Endothelial cell of umbilical vein (primary cell): ENCODE data around the gene PPP2R5B. TPM values are rescaled to one million over a fixed set of nuclear protein-coding genes. Genes with fewer than 3 reads are reported as not detected.

ENCODE experiments used
- BruUV-seq: library from RNA; stranded (reverse); fragments of 400-500 nt; replicated peaks from 2 replicates; lab custom pipeline; 2021; lab: Mats Ljungman, UMichigan
- CTCF ChIA-PET: fragments of 300-600, 350-600 bp; sonication (Branson Sonifier 250); formaldehyde crosslinking; loops from one replicate; lab custom pipeline; 2021; ENCODE audit warnings: antibody characterized with exemption, inconsistent platforms; lab: Charles Lee
- POLR2A ChIA-PET: fragments of 300-600, 350-600 bp; sonication (Branson Sonifier 250); formaldehyde crosslinking; loops from one replicate; lab custom pipeline; 2021; ENCODE audit warnings: antibody characterized with exemption, inconsistent platforms; lab: Charles Lee
- DNase-seq: peaks from one replicate; pipeline ENCODE4 v3.0.0-alpha.2; 2011; ENCODE audit warnings: low read depth, low spot score
- FAIRE-seq: peaks from 2 replicates; lab custom pipeline; 2011; peaks lifted over from hg19 to GRCh38; lab: Jason Lieb, UNC
- H2AFZ ChIP-seq: 2 replicates; pipeline ENCODE4 v1.6.0; 2012; ENCODE audit warnings: low read depth, low read length, control low read depth, inconsistent platforms
- H3K27ac ChIP-seq: 2 replicates; pipeline ENCODE4 v1.5.1; 2011; ENCODE audit warnings: low read depth, mild to moderate bottlenecking, control low read depth, low read length, moderate library complexity; ENCODE audit not compliant: insufficient read depth
- H3K27me3 ChIP-seq, 2 experiments: 2 replicates each; pipeline versions ENCODE4 v1.6.0 to v1.6.1; 2011; ENCODE audit warnings: low read length in 2 of 2, mixed read lengths in 1 of 2; ENCODE audit not compliant: control insufficient read depth in 2 of 2, insufficient read depth in 2 of 2
- H3K36me3 ChIP-seq, 2 experiments: 2 replicates in 1 of 2; 3 replicates in 1 of 2; pipeline ENCODE4 v1.5.1; 2011; ENCODE audit warnings: low read length in 2 of 2, mild to moderate bottlenecking in 1 of 2, moderate library complexity in 1 of 2; ENCODE audit not compliant: control insufficient read depth in 2 of 2, insufficient read depth in 2 of 2; ENCODE audit errors: extremely low read depth in 1 of 2
- H3K4me1 ChIP-seq: 3 replicates; pipeline ENCODE4 v1.5.1; 2011; ENCODE audit warnings: mild to moderate bottlenecking, low read length; ENCODE audit not compliant: control insufficient read depth, insufficient read depth; ENCODE audit errors: extremely low read depth
- H3K4me2 ChIP-seq: 2 replicates; pipeline ENCODE4 v1.6.1; 2011; ENCODE audit warnings: low read length, control low read depth, mixed read lengths; ENCODE audit not compliant: insufficient read depth
- H3K4me3 ChIP-seq, 3 experiments: fragments of 200-600 bp in 1 of 3; sonication (generic), shearing (Covaris generic) in 1 of 3; replicated peaks in 1 of 3; 2 replicates each; pipeline ENCODE4 v1.5.1; 2011 to 2016; ENCODE audit warnings: control low read depth in 3 of 3, low read length in 3 of 3, mild to moderate bottlenecking in 2 of 3, inconsistent platforms in 1 of 3, low read depth in 1 of 3, moderate library complexity in 1 of 3; ENCODE audit not compliant: insufficient read depth in 1 of 3
- H3K79me2 ChIP-seq: 2 replicates; pipeline ENCODE4 v1.6.0; 2012; ENCODE audit warnings: low read length, inconsistent platforms; ENCODE audit not compliant: control insufficient read depth, insufficient read depth
- H3K9ac ChIP-seq: replicated peaks from 2 replicates; pipeline ENCODE3; 2011; ENCODE audit warnings: low read length, control low read depth; ENCODE audit not compliant: insufficient read depth; ENCODE audit errors: extremely low read depth
- H3K9me1 ChIP-seq: replicated peaks from 3 replicates; pipeline ENCODE4 v1.6.0; 2011; ENCODE audit warnings: mild to moderate bottlenecking, low read length; ENCODE audit not compliant: control insufficient read depth, insufficient read depth; ENCODE audit errors: extremely low read depth
- H3K9me3 ChIP-seq: replicated peaks from 2 replicates; pipeline ENCODE4 v1.5.1; 2012; ENCODE audit warnings: low read length, inconsistent platforms; ENCODE audit not compliant: control insufficient read depth, insufficient read depth
- H4K20me1 ChIP-seq: replicated peaks from 2 replicates; pipeline ENCODE3; 2011; ENCODE audit warnings: mild to moderate bottlenecking, low read length; ENCODE audit not compliant: control insufficient read depth, insufficient read depth; ENCODE audit errors: extremely low read depth
- EZH2 ChIP-seq: IDR thresholded peaks from 2 replicates; pipeline ENCODE4 v1.6.1; 2012; ENCODE audit warnings: borderline replicate concordance, low read depth, mild to moderate bottlenecking, moderate library complexity, low read length, inconsistent platforms; ENCODE audit not compliant: severe bottlenecking
- FOS ChIP-seq: IDR thresholded peaks from 2 replicates; pipeline ENCODE4 v1.6.1; 2011; ENCODE audit warnings: mild to moderate bottlenecking, low read length, moderate library complexity, borderline replicate concordance; ENCODE audit not compliant: insufficient read depth
- GATA2 ChIP-seq: IDR thresholded peaks from 2 replicates; pipeline ENCODE4 v1.7.0; 2011; ENCODE audit warnings: low read depth, mild to moderate bottlenecking, moderate library complexity, mixed read lengths, low read length; ENCODE audit not compliant: insufficient read length, insufficient read depth
- JUN ChIP-seq: IDR thresholded peaks from 2 replicates; pipeline ENCODE4 v1.6.1; 2011; ENCODE audit warnings: borderline replicate concordance, low read depth; ENCODE audit not compliant: insufficient read length, insufficient read depth
- MYC ChIP-seq: IDR thresholded peaks from one replicate; pipeline ENCODE4 v1.6.1; 2011; ENCODE audit warnings: mild to moderate bottlenecking, low read depth, low read length
- POLR2A ChIP-seq: IDR thresholded peaks from 2 replicates; pipeline ENCODE4 v1.6.1; 2012; ENCODE audit warnings: low read depth, mild to moderate bottlenecking, control low read depth, low read length
- POLR2AphosphoS5 ChIP-seq: IDR thresholded peaks from 2 replicates; pipeline ENCODE4 v1.6.1; 2012; ENCODE audit warnings: low read depth, mild to moderate bottlenecking, control low read depth, low read length, moderate library complexity; ENCODE audit not compliant: insufficient read depth
- dilution Hi-C: fragments of 300-500 bp; cut with MboI; formaldehyde crosslinking; loops from one replicate; pipeline ENCODE4 v1.15.0; 2019; ENCODE audit warnings: low sequenced_read_pairs; ENCODE audit not compliant: extremely low pct_ligation_motif_present
- intact Hi-C: fragments of 100-400 bp; cut with micrococcal nuclease; formaldehyde crosslinking; loops from one replicate; pipeline ENCODE4 v1.10.0; 2022
- polyA plus RNA-seq, 4 experiments: library from polyadenylated mRNA; depleted of rRNA in 3 of 4; stranded (reverse) in 3 of 4; unstranded in 1 of 4; fragments of >200 nt; gene quantifications; 2 replicates each; pipeline versions ENCODE4 v1.2.1 to v1.2.3, GENCODE V29; 2011 to 2012; ENCODE audit warnings: missing spikeins in 1 of 4
- total RNA-seq: library from RNA; stranded (reverse); gene quantifications from 2 replicates; pipeline ENCODE4 v1.2.3, GENCODE V29; 2021
- TF ChIP-seq, protein P1 (sequence below), 2 donors: IDR thresholded peaks; 1 replicate in 1 of 2; 2 replicates in 1 of 2; pipeline ENCODE4 v1.5.1; 2011; ENCODE audit warnings: low read length in 2 of 2, mild to moderate bottlenecking in 2 of 2, moderate library complexity in 2 of 2, control low read depth in 1 of 2, inconsistent platforms in 1 of 2, low read depth in 1 of 2; ENCODE audit not compliant: insufficient read depth in 1 of 2; ENCODE audit errors: extremely low read depth in 1 of 2
- TF ChIP-seq, protein P2 (sequence below): IDR thresholded peaks from 2 replicates; pipeline ENCODE4 v1.6.1; 2011; ENCODE audit not compliant: insufficient read depth, insufficient read length

PPP2R5B gene
- total and polyA plus RNA-seq, 2 donors (not counting 3 experiments of a cell fraction or from before 2014, with no cell fraction given) = 17.6 to 17.8 TPM

DNA sequence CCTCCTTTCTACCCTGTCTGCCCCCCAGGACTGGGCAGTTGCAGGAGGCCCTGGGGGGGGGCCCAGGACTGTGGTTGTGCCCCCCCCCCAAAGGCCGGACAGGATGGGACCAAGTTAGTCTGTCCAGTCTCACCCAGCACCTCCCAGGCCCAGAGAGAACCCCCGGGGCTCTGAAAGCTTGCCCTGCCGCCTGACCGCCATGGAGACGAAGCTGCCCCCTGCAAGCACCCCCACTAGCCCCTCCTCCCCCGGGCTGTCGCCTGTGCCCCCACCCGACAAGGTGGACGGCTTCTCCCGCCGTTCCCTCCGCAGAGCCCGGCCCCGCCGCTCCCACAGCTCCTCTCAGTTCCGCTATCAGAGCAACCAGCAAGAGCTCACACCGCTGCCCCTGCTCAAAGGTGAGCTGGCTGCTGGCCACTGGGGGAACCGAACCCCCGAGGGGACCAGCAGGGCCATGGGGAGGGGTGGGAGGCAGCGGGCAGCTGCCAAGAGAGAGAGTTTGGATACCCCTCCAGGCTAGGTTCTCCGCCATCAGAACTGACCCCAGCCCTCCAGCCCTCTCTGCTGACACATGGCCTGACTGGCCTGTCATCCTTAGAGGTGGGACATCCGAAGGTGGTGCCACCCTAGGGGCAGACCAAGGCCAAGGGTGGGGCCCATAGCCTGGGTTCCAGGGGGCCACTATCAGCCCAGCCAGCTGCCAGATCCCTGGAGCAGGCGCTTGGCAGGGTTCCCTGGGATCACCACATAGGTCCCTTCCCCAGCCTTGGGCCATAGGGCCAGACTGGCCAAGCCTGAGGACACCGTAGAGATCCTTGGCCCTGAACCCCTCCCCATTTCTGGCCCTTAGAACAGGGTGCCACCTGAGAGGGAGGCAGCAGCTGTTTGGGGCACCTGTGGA lies 1.3 kb downstream of the PPP2R5B start:
- no peaks in the 10 kb centered on the region for H3K27me3 ChIP-seq
- H3K4me1 ChIP-seq = peaks cover 7% of the 10 kb centered on the region
- H2AFZ ChIP-seq = no peak overlapping the region
- H3K9ac ChIP-seq = peak overlapping the region; percentile 64
- H3K4me3 ChIP-seq = peak overlapping the region in 2 of 3 experiments; percentile 40 to 81
- H3K9me3 ChIP-seq = no peaks in the 10 kb centered on the region
- H3K27ac ChIP-seq = no peak overlapping the region
- DNase-seq (no peak), FAIRE-seq (no peak)
- intact Hi-C loops = loop anchor here (2.0 kb wide), 1 partner anchor 71 kb away; the partner anchor contains the start of gene BATF2
- dilution Hi-C loops = no loop called here
- H3K4me2 ChIP-seq = peak overlapping the region; percentile 75
- ChIA-PET CTCF (interaction anchor here (1.5 to 3.7 kb wide), 2 partner anchors 47 to 71 kb away, joined by 3 to 24 read pairs; partner anchors contain the start of gene BATF2), POLR2A (no interaction called here)
- no peaks in the 10 kb centered on the region for H3K79me2 ChIP-seq
- peaks cover 3 to 15% of the 10 kb centered on the region in 2 experiments for H3K36me3 ChIP-seq
- TF ChIP-seq, protein P1, sequence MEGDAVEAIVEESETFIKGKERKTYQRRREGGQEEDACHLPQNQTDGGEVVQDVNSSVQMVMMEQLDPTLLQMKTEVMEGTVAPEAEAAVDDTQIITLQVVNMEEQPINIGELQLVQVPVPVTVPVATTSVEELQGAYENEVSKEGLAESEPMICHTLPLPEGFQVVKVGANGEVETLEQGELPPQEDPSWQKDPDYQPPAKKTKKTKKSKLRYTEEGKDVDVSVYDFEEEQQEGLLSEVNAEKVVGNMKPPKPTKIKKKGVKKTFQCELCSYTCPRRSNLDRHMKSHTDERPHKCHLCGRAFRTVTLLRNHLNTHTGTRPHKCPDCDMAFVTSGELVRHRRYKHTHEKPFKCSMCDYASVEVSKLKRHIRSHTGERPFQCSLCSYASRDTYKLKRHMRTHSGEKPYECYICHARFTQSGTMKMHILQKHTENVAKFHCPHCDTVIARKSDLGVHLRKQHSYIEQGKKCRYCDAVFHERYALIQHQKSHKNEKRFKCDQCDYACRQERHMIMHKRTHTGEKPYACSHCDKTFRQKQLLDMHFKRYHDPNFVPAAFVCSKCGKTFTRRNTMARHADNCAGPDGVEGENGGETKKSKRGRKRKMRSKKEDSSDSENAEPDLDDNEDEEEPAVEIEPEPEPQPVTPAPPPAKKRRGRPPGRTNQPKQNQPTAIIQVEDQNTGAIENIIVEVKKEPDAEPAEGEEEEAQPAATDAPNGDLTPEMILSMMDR (IDR thresholded peaks at IDR 0.05; ENCODE audit: extremely low read depth in 1 of 2, insufficient read depth in 1 of 2, low read depth in 1 of 2, low read length in 2 of 2) = no peak
- TF ChIP-seq JUN (no peak), MYC (no peak), POLR2AphosphoS5 (no peak), EZH2 (no peak), FOS (no peak), POLR2A (no peak), GATA2 (no peak)
- TF ChIP-seq, protein P2, sequence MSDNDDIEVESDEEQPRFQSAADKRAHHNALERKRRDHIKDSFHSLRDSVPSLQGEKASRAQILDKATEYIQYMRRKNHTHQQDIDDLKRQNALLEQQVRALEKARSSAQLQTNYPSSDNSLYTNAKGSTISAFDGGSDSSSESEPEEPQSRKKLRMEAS = no peak
- H3K9me1 ChIP-seq = no peaks in the 10 kb centered on the region
- no peaks in the 10 kb centered on the region for H4K20me1 ChIP-seq
- no TSS peak for BruUV-seq
